ENCODE results near the gene QPCTL. TPM values are rescaled to one million over a fixed set of nuclear protein-coding genes. Genes with fewer than 3 reads are reported as not detected.
A peak's percentile ranks its signal among the peaks of the same experiment; 100 is the strongest.

The QPCTL gene
- total and polyA plus RNA-seq, 2 of the 13 experiments (the other 11 are each of a cell fraction or from before 2014, with no cell fraction given), result 16.0 to 19.1 TPM

DNA sequence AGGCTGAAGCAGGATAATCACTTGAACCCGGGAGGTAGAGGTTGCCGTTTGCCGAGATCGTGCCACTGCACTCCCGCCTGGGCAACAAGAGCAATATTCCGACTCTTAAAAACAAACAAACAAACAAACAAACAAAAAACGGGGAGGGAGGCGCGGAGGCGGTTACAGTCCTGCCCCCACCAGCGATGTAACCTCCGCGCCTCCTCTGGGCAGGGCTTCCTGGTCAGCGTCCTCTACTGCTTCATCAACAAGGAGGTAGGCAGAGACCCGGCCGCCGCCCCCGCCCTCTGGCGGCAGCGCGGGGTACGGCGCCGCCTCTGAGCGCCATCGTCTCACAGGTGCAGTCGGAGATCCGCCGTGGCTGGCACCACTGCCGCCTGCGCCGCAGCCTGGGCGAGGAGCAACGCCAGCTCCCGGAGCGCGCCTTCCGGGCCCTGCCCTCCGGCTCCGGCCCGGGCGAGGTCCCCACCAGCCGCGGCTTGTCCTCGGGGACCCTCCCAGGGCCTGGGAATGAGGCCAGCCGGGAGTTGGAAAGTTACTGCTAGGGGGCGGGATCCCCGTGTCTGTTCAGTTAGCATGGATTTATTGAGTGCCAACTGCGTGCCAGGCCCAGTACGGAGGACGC, 11.0 kb upstream of the QPCTL start (continued):
- TF ChIP-seq CEBPB (IDR thresholded peaks at IDR 0.05; ENCODE audit: borderline replicate concordance, low read depth, low read length) (no peak), PHB2 (IDR thresholded peaks at IDR 0.05; ENCODE audit: partially characterized antibody) (no peak), CREB1 (IDR thresholded peaks at IDR 0.05) (no peak), CREB1 (CRISPR knock-in tag; IDR thresholded peaks at IDR 0.05) (no peak), ZNF83 (CRISPR knock-in tag; IDR thresholded peaks at IDR 0.05; ENCODE audit: borderline replicate concordance) (no peak), EP300 (IDR thresholded peaks at IDR 0.05; ENCODE audit: low read depth in 2 of 2, low read length in 2 of 2) (0 out of 4 replicates have a peak, but pooled peaks of 1 of the 2 experiments have one; percentile 10), EP300 (CRISPR knock-in tag; IDR thresholded peaks at IDR 0.05; ENCODE audit: borderline replicate concordance) (no peak), POLR2A (IDR thresholded peaks at IDR 0.05; ENCODE audit: insufficient read depth in 1 of 2, low read depth in 2 of 2, low read length in 2 of 2) (peak in 1 of 2 experiments; percentile 55; a peak in 1 of 4 replicates), SKI (IDR thresholded peaks at IDR 0.05; ENCODE audit: partially characterized antibody) (no peak), ZNF678 (CRISPR knock-in tag; IDR thresholded peaks at IDR 0.05) (no peak), ZNF619 (CRISPR knock-in tag; IDR thresholded peaks at IDR 0.05) (no peak), ZNF256 (CRISPR knock-in tag; conservative IDR thresholded peaks at IDR 0.05) (no peak), MYC (CRISPR knock-in tag; IDR thresholded peaks at IDR 0.05; ENCODE audit: borderline replicate concordance) (peak; percentile 46; the same call in 1 of the 2 replicates), HHEX (CRISPR knock-in tag; IDR thresholded peaks at IDR 0.05) (no peak), ZNF614 (CRISPR knock-in tag; IDR thresholded peaks at IDR 0.05; ENCODE audit: borderline replicate concordance) (peak; percentile 62; the same call in 1 of the 2 replicates), ZNF280B (CRISPR knock-in tag; IDR thresholded peaks at IDR 0.05; ENCODE audit: borderline replicate concordance) (no peak), GABPA (IDR thresholded peaks at IDR 0.05; ENCODE audit: low read depth, low read length) (peak; percentile 27; the same call in 1 of the 2 replicates), GABPA (CRISPR knock-in tag; IDR thresholded peaks at IDR 0.05; ENCODE audit: low read depth) (no peak), ZNF660 (CRISPR knock-in tag; IDR thresholded peaks at IDR 0.05; ENCODE audit: borderline replicate concordance, low read depth) (no peak)
- TF ChIP-seq, protein P1, sequence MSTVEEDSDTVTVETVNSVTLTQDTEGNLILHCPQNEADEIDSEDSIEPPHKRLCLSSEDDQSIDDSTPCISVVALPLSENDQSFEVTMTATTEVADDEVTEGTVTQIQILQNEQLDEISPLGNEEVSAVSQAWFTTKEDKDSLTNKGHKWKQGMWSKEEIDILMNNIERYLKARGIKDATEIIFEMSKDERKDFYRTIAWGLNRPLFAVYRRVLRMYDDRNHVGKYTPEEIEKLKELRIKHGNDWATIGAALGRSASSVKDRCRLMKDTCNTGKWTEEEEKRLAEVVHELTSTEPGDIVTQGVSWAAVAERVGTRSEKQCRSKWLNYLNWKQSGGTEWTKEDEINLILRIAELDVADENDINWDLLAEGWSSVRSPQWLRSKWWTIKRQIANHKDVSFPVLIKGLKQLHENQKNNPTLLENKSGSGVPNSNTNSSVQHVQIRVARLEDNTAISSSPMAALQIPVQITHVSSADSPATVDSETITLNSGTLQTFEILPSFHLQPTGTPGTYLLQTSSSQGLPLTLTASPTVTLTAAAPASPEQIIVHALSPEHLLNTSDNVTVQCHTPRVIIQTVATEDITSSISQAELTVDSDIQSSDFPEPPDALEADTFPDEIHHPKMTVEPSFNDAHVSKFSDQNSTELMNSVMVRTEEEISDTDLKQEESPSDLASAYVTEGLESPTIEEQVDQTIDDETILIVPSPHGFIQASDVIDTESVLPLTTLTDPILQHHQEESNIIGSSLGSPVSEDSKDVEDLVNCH (CRISPR knock-in tag; IDR thresholded peaks at IDR 0.05), result no peak
- TF ChIP-seq, protein P2, sequence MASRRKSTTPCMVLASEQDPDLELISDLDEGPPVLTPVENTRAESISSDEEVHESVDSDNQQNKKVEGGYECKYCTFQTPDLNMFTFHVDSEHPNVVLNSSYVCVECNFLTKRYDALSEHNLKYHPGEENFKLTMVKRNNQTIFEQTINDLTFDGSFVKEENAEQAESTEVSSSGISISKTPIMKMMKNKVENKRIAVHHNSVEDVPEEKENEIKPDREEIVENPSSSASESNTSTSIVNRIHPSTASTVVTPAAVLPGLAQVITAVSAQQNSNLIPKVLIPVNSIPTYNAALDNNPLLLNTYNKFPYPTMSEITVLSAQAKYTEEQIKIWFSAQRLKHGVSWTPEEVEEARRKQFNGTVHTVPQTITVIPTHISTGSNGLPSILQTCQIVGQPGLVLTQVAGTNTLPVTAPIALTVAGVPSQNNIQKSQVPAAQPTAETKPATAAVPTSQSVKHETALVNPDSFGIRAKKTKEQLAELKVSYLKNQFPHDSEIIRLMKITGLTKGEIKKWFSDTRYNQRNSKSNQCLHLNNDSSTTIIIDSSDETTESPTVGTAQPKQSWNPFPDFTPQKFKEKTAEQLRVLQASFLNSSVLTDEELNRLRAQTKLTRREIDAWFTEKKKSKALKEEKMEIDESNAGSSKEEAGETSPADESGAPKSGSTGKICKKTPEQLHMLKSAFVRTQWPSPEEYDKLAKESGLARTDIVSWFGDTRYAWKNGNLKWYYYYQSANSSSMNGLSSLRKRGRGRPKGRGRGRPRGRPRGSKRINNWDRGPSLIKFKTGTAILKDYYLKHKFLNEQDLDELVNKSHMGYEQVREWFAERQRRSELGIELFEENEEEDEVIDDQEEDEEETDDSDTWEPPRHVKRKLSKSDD (CRISPR knock-in tag; IDR thresholded peaks at IDR 0.05; ENCODE audit: low read depth), result 0 out of 2 replicates have a peak, but pooled peaks have one; percentile 29
- TF ChIP-seq, protein P3, sequence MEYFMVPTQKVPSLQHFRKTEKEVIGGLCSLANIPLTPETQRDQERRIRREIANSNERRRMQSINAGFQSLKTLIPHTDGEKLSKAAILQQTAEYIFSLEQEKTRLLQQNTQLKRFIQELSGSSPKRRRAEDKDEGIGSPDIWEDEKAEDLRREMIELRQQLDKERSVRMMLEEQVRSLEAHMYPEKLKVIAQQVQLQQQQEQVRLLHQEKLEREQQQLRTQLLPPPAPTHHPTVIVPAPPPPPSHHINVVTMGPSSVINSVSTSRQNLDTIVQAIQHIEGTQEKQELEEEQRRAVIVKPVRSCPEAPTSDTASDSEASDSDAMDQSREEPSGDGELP (IDR thresholded peaks at IDR 0.05; ENCODE audit: borderline replicate concordance, low read depth), result no peak; the same call in 1 of the 2 replicates
